VCaP (cell line): ENCODE measurements around the gene RALGAPA2.

Experiments
- H3K27ac ChIP-seq: fragments of 450-650 bp; 2 replicates; pipeline ENCODE4 v1.5.1; 2017
- CTCF ChIP-seq: fragments of 450-650 bp; conservative IDR thresholded peaks from 2 replicates; pipeline ENCODE4 v1.5.1; 2017; ENCODE audit warnings: mild to moderate bottlenecking, moderate library complexity

RALGAPA2 gene

GRCh38 chr20:20456741-20457140, 255.7 kb downstream of the RALGAPA2 start:
- peak overlapping the region; percentile 93 for H3K27ac ChIP-seq
- TF ChIP-seq CTCF, result no peak

GRCh38 chr20:20455926-20456325, 256.5 kb downstream of the RALGAPA2 start:
- peak overlapping the region; percentile 93 for H3K27ac ChIP-seq
- TF ChIP-seq CTCF, result no peak

- TF ChIP-seq CTCF, result no peak
- H3K27ac ChIP-seq, result peak overlapping the region; percentile 93; the same call in 1 of the 2 replicates
Observed at GRCh38 chr20:20454850-20455627, 257.4 kb downstream of the RALGAPA2 start.

GRCh38 chr20:20454367-20454766, 258.1 kb downstream of the RALGAPA2 start:
- H3K27ac ChIP-seq, result no peak overlapping the region
- TF ChIP-seq CTCF, result no peak

GRCh38 chr20:20452254-20452676, 260.2 kb downstream of the RALGAPA2 start:
- H3K27ac ChIP-seq, result no peak overlapping the region
- no peak for TF ChIP-seq CTCF

GRCh38 chr20:20450521-20450920, 261.9 kb downstream of the RALGAPA2 start:
- TF ChIP-seq CTCF, result no peak
- peak overlapping the region; percentile 9 for H3K27ac ChIP-seq

GRCh38 chr20:20448881-20449280, 263.6 kb downstream of the RALGAPA2 start:
- no peak for TF ChIP-seq CTCF
- no peak overlapping the region for H3K27ac ChIP-seq
